Measurements from ENCODE around the gene SNCAIP.

- TF ChIP-seq POLR2AphosphoS5 (IDR thresholded peaks at IDR 0.05) = no peak
- TF ChIP-seq POLR2A (IDR thresholded peaks at IDR 0.05; ENCODE audit: low read depth) = no peak
Observed at GRCh38 chr5:122296871-122297270, 15.2 kb upstream of the SNCAIP start.
